Kidney (tissue), 14 donors: ENCODE measurements around the gene OR14A2. TPM values are rescaled to one million over a fixed set of nuclear protein-coding genes. Genes with fewer than 3 reads are reported as not detected.

Experiments
- DNase-seq, 5 donors: peaks; one replicate each; pipeline ENCODE4 v3.0.0-alpha.2; 2013 to 2020
- FAIRE-seq: peaks from 2 replicates; lab custom pipeline; 2012; peaks lifted over from hg19 to GRCh38; lab: Jason Lieb, UNC
- H3K27ac ChIP-seq, 2 donors: one replicate each; pipeline ENCODE4 v1.7.0; 2013; ENCODE audit warnings: low read depth in 2 of 2, low read length in 2 of 2, inconsistent platforms in 1 of 2
- H3K27me3 ChIP-seq: one replicate; pipeline ENCODE4 v1.7.1; 2013; ENCODE audit warnings: low read length, inconsistent platforms; ENCODE audit not compliant: control insufficient read depth, insufficient read depth
- H3K36me3 ChIP-seq, 3 donors: one replicate each; pipeline versions ENCODE4 v1.7.0 to v1.7.1; 2013; ENCODE audit warnings: low read length in 3 of 3, control low read depth in 1 of 3, inconsistent platforms in 1 of 3; ENCODE audit not compliant: insufficient read depth in 3 of 3, control insufficient read depth in 2 of 3
- H3K4me1 ChIP-seq, 3 donors: one replicate each; pipeline versions ENCODE4 v1.7.0 to v1.7.1; 2013; ENCODE audit warnings: low read length in 3 of 3, inconsistent platforms in 1 of 3, low read depth in 1 of 3; ENCODE audit not compliant: control insufficient read depth in 2 of 3, insufficient read depth in 2 of 3
- H3K4me3 ChIP-seq, 3 donors: one replicate each; pipeline versions ENCODE4 v1.7.0 to v1.8.1; 2013; ENCODE audit warnings: low read length in 3 of 3, control low read depth in 1 of 3, inconsistent platforms in 1 of 3
- H3K9ac ChIP-seq, 3 donors: one replicate each; pipeline versions ENCODE4 v1.7.0 to v1.7.1; 2013; ENCODE audit warnings: low read length in 3 of 3, control low read depth in 1 of 3, inconsistent platforms in 1 of 3
- H3K9me3 ChIP-seq, 3 donors: one replicate each; pipeline versions ENCODE4 v1.7.0 to v1.7.1; 2013; ENCODE audit warnings: low read length in 3 of 3, control low read depth in 1 of 3, inconsistent platforms in 1 of 3; ENCODE audit not compliant: control insufficient read depth in 2 of 3, insufficient read depth in 1 of 3
- intact Hi-C: fragments of 100-400 bp; cut with DNase I; formaldehyde crosslinking; loops from one replicate; pipeline ENCODE4 v1.11.1; 2022
- polyA plus RNA-seq: library from polyadenylated mRNA; stranded (reverse); fragments of 350-450 nt; fragmentation: Illumina TruSeq; extraction: RNeasy Lipid Tissue Mini Kit (QIAGEN cat#74804); gene quantifications from one replicate; pipeline ENCODE4 v1.2.3, GENCODE V29; 2014; ENCODE audit warnings: low read depth, low replicate concordance; ENCODE audit not compliant: insufficient read depth
- total RNA-seq: library from RNA; stranded (reverse); fragmentation: NEBNext Ultra II Directional; extraction: Animal tissue kit (Norgen Biotek cat#: 25700); gene quantifications from one replicate; pipeline ENCODE4 v1.2.1, GENCODE V29; 2021
- TF ChIP-seq, protein P1 (sequence below): IDR thresholded peaks from 3 replicates; pipeline ENCODE4 v1.5.1; 2012; ENCODE audit warnings: mild to moderate bottlenecking, moderate library complexity, borderline replicate concordance; ENCODE audit not compliant: insufficient read depth; ENCODE audit errors: extremely low read depth
- donor health status: control.
- donor health status: control.
- donor health status: control.
- donor health status: control.
- donor health status: control.
- donor health status: DM: yes; HTN: yes; CAD: no.
- donor health status: Normal renal cell carcinoma (clear cell type).

The OR14A2 gene
- total and polyA plus RNA-seq, 2 donors from 2014 or later, result not detected

GRCh38 chr1:247681288-247681897, 66.5 kb downstream of the OR14A2 start:
- intact Hi-C loops, result no loop called here
- H3K9me3 ChIP-seq, result no peaks in the 10 kb centered on the region
- TF ChIP-seq, protein P1, sequence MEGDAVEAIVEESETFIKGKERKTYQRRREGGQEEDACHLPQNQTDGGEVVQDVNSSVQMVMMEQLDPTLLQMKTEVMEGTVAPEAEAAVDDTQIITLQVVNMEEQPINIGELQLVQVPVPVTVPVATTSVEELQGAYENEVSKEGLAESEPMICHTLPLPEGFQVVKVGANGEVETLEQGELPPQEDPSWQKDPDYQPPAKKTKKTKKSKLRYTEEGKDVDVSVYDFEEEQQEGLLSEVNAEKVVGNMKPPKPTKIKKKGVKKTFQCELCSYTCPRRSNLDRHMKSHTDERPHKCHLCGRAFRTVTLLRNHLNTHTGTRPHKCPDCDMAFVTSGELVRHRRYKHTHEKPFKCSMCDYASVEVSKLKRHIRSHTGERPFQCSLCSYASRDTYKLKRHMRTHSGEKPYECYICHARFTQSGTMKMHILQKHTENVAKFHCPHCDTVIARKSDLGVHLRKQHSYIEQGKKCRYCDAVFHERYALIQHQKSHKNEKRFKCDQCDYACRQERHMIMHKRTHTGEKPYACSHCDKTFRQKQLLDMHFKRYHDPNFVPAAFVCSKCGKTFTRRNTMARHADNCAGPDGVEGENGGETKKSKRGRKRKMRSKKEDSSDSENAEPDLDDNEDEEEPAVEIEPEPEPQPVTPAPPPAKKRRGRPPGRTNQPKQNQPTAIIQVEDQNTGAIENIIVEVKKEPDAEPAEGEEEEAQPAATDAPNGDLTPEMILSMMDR, result peak; percentile 59
- no peak overlapping the region for H3K4me3 ChIP-seq
- FAIRE-seq (no peak), DNase-seq (peak in 4 of 5 donors; percentile 28 to 60 (median 49))
- H3K9ac ChIP-seq, result no peak overlapping the region
- no peaks in the 10 kb centered on the region for H3K36me3 ChIP-seq
- no peaks in the 10 kb centered on the region for H3K27me3 ChIP-seq
- H3K27ac ChIP-seq, result no peak overlapping the region
- H3K4me1 ChIP-seq, result no peaks in the 10 kb centered on the region

DNA sequence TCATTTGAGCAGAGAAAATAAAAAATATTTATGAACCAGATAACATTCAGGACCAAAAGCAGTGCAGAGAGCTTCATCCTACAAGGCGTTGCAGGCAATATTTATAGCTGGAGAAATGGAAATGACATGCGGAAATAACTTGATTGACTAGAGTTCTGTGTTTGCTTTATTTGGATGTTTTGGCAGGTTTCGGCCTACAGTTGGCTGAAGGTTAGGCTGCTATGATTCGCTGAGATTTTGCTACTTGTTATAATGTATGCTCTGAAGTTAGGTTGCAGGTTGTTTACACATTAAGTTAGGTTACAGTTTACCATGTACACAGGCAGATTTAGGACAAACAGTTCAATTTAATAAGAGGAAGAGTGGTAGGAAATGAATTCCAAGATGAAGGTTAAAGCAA, 67.8 kb downstream of the OR14A2 start:
- no peaks in the 10 kb centered on the region for H3K36me3 ChIP-seq
- DNase-seq, result no peak
- intact Hi-C loops, result no loop called here
- TF ChIP-seq, protein P1, result no peak
- no peaks in the 10 kb centered on the region for H3K27me3 ChIP-seq
- no peaks in the 10 kb centered on the region for H3K4me1 ChIP-seq
- H3K4me3 ChIP-seq, result no peak overlapping the region
- H3K9me3 ChIP-seq, result no peaks in the 10 kb centered on the region
- no peak for FAIRE-seq
- no peak overlapping the region for H3K9ac ChIP-seq
- H3K27ac ChIP-seq, result no peak overlapping the region

DNA sequence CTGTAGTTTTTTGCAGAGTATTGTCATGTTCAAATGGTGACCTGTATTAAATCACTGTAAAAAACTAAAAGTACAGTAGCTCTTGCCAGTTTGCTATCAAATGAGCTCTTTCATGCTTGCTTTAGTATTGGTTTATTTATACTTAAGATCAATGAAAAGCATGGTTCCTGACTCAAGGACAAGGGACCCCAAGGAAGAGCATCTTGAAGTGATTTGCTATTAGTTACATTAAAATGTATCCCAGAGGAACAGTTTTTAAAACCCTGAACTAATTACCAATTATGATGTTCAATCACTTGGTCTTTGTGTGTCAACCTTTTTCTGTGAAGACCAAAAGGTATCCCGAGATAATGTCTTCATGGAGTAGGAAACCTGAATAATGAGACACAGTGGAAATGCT, 68.3 kb downstream of the OR14A2 start, which contains the start of gene OR13G1:
TSS of gene OR13G1 (minus strand) at position 101 of the 400 bp plus-strand sequence. CDS start 6,698 bp downstream, outside the sequence.
- H3K4me3 ChIP-seq, result no peak within 1 kb of the TSS
- TF ChIP-seq, protein P1, result no peak
- no peaks in the 10 kb centered on the region for H3K4me1 ChIP-seq
- no peaks in the 10 kb centered on the region for H3K36me3 ChIP-seq
- no peaks in the 10 kb centered on the region for H3K27me3 ChIP-seq
- no peaks in the 10 kb centered on the region for H3K9me3 ChIP-seq
- DNase-seq (no peak), FAIRE-seq (no peak)
- no peak within 1 kb of the TSS for H3K9ac ChIP-seq
- intact Hi-C loops, result no loop called here
- H3K27ac ChIP-seq, result no peak within 1 kb of the TSS

Other genes with a start within 250 kb of the OR14A2 start
- gene OR2C3, start 211.7 kb downstream of the OR14A2 start, total RNA-seq, result 0.06 TPM
- gene OR2C3, start 211.7 kb downstream of the OR14A2 start, polyA plus RNA-seq, result not detected
- 1.8 TPM for gene GCSAML, start 199.0 kb downstream of the OR14A2 start, total RNA-seq
- not detected for gene GCSAML, start 199.0 kb downstream of the OR14A2 start, polyA plus RNA-seq
- not detected for gene OR2G2, start 159.8 kb downstream of the OR14A2 start, total RNA-seq
- not detected for gene OR2G2, start 159.8 kb downstream of the OR14A2 start, polyA plus RNA-seq
- not detected for gene OR2G3, start 142.6 kb downstream of the OR14A2 start, total RNA-seq
- gene OR2G3, start 142.6 kb downstream of the OR14A2 start, polyA plus RNA-seq, result not detected
- gene OR13G1, start 68.4 kb downstream of the OR14A2 start, total RNA-seq, result not detected
- gene OR13G1, start 68.4 kb downstream of the OR14A2 start, polyA plus RNA-seq, result not detected
- gene OR6F1, start 31.5 kb downstream of the OR14A2 start, total RNA-seq, result not detected
- not detected for gene OR6F1, start 31.5 kb downstream of the OR14A2 start, polyA plus RNA-seq
- gene OR14K1, start 9.5 kb downstream of the OR14A2 start, total RNA-seq, result not detected
- not detected for gene OR14K1, start 9.5 kb downstream of the OR14A2 start, polyA plus RNA-seq
- gene OR1C1, start 12.4 kb upstream of the OR14A2 start, total RNA-seq, result not detected
- not detected for gene OR1C1, start 12.4 kb upstream of the OR14A2 start, polyA plus RNA-seq
- gene OR14A16, start 76.0 kb upstream of the OR14A2 start, total RNA-seq, result not detected
- gene OR14A16, start 76.0 kb upstream of the OR14A2 start, polyA plus RNA-seq, result not detected
- not detected for gene OR11L1, start 93.8 kb upstream of the OR14A2 start, total RNA-seq
- gene OR11L1, start 93.8 kb upstream of the OR14A2 start, polyA plus RNA-seq, result not detected
- 0.50 TPM for gene TRIM58, start 109.0 kb upstream of the OR14A2 start, total RNA-seq
- 0.11 TPM for gene TRIM58, start 109.0 kb upstream of the OR14A2 start, polyA plus RNA-seq
- gene OR2W3, start 147.4 kb upstream of the OR14A2 start, total RNA-seq, result not detected
- gene OR2W3, start 147.4 kb upstream of the OR14A2 start, polyA plus RNA-seq, result not detected
- gene OR2T8, start 172.1 kb upstream of the OR14A2 start, total RNA-seq, result not detected
- not detected for gene OR2T8, start 172.1 kb upstream of the OR14A2 start, polyA plus RNA-seq
- not detected for gene OR2AJ1, start 176.7 kb upstream of the OR14A2 start, total RNA-seq
- gene OR2AJ1, start 176.7 kb upstream of the OR14A2 start, polyA plus RNA-seq, result not detected
- gene OR2L8, start 200.7 kb upstream of the OR14A2 start, total RNA-seq, result not detected
- not detected for gene OR2L8, start 200.7 kb upstream of the OR14A2 start, polyA plus RNA-seq
- gene OR2AK2, start 217.1 kb upstream of the OR14A2 start, total RNA-seq, result not detected
- not detected for gene OR2AK2, start 217.1 kb upstream of the OR14A2 start, polyA plus RNA-seq